Skeletal muscle satellite cell (primary cell): ENCODE measurements around the gene NUTM2A.
"Not testable (repeated sequence)": the region's sequence is repeated elsewhere in the genome, so short reads cannot be mapped to it uniquely, and the experiment has no call there.

ENCODE experiments used
- H3K27me3 ChIP-seq: 2 replicates; pipeline ENCODE4 v1.7.0; 2013; ENCODE audit warnings: low read length; ENCODE audit not compliant: control insufficient read depth, insufficient read depth
- H3K36me3 ChIP-seq: 2 replicates; pipeline ENCODE4 v1.7.0; 2013; ENCODE audit warnings: mild to moderate bottlenecking, control low read depth, low read length; ENCODE audit not compliant: insufficient read depth
- H3K4me1 ChIP-seq: 2 replicates; pipeline ENCODE4 v1.7.0; 2013; ENCODE audit warnings: low read length; ENCODE audit not compliant: control insufficient read depth, insufficient read depth
- H3K4me2 ChIP-seq: 2 replicates; pipeline ENCODE4 v1.7.0; 2013; ENCODE audit warnings: mild to moderate bottlenecking, low read length
- H3K4me3 ChIP-seq: 2 replicates; pipeline ENCODE4 v1.7.0; 2013; ENCODE audit warnings: low read length
- H3K9ac ChIP-seq: 2 replicates; pipeline ENCODE4 v1.7.0; 2013; ENCODE audit warnings: mild to moderate bottlenecking, low read depth, low read length, moderate library complexity
- H3K9me3 ChIP-seq: replicated peaks from 2 replicates; pipeline ENCODE4 v1.7.0; 2013; ENCODE audit warnings: mild to moderate bottlenecking, control low read depth, low read length

NUTM2A gene

GRCh38 chr10:87213150-87213765 is 12.0 kb upstream of the NUTM2A start:
- not testable (repeated sequence) for H3K4me3 ChIP-seq

GRCh38 chr10:87213806-87214205 is 11.4 kb upstream of the NUTM2A start:
- H3K27me3 ChIP-seq, H3K9me3 ChIP-seq, H3K9ac ChIP-seq, H3K4me2 ChIP-seq, H3K4me3 ChIP-seq, H3K4me1 ChIP-seq, H3K36me3 ChIP-seq: not testable (repeated sequence)

More at GRCh38 chr10:87213150-87213765, 12.0 kb upstream of the NUTM2A start:
- H3K36me3 ChIP-seq, H3K4me1 ChIP-seq, H3K4me2 ChIP-seq, H3K27me3 ChIP-seq, H3K9me3 ChIP-seq, H3K9ac ChIP-seq: not testable (repeated sequence)

GRCh38 chr10:87216120-87216519 is 9.1 kb upstream of the NUTM2A start:
- not testable (repeated sequence) for H3K4me2 ChIP-seq, H3K4me3 ChIP-seq, H3K4me1 ChIP-seq, H3K36me3 ChIP-seq, H3K9me3 ChIP-seq, H3K9ac ChIP-seq, H3K27me3 ChIP-seq

GRCh38 chr10:87219370-87219769 is 5.9 kb upstream of the NUTM2A start:
- not testable (repeated sequence) for H3K9me3 ChIP-seq, H3K27me3 ChIP-seq, H3K36me3 ChIP-seq, H3K4me3 ChIP-seq, H3K4me2 ChIP-seq, H3K9ac ChIP-seq, H3K4me1 ChIP-seq

GRCh38 chr10:87222789-87223188 is 2.5 kb upstream of the NUTM2A start:
- H3K4me1 ChIP-seq, H3K27me3 ChIP-seq, H3K4me3 ChIP-seq, H3K36me3 ChIP-seq, H3K9me3 ChIP-seq, H3K9ac ChIP-seq, H3K4me2 ChIP-seq: not testable (repeated sequence)

- not testable (repeated sequence) for H3K4me3 ChIP-seq, H3K27me3 ChIP-seq, H3K4me1 ChIP-seq, H3K9ac ChIP-seq, H3K9me3 ChIP-seq, H3K36me3 ChIP-seq, H3K4me2 ChIP-seq
These were observed 3.0 kb downstream of the NUTM2A start for GRCh38 chr10:87228247-87228646.

GRCh38 chr10:87229211-87229610 is 4.0 kb downstream of the NUTM2A start:
- H3K27me3 ChIP-seq, H3K4me3 ChIP-seq, H3K4me2 ChIP-seq, H3K9me3 ChIP-seq, H3K36me3 ChIP-seq, H3K4me1 ChIP-seq, H3K9ac ChIP-seq: not testable (repeated sequence)

- not testable (repeated sequence) for H3K9me3 ChIP-seq, H3K4me2 ChIP-seq, H3K36me3 ChIP-seq, H3K4me3 ChIP-seq, H3K9ac ChIP-seq, H3K4me1 ChIP-seq, H3K27me3 ChIP-seq
These were observed 9.6 kb downstream of the NUTM2A start for GRCh38 chr10:87234854-87235253.

GRCh38 chr10:87237244-87237643 is 12.0 kb downstream of the NUTM2A start:
- H3K4me1 ChIP-seq, H3K27me3 ChIP-seq, H3K9ac ChIP-seq, H3K4me2 ChIP-seq, H3K36me3 ChIP-seq, H3K9me3 ChIP-seq, H3K4me3 ChIP-seq: not testable (repeated sequence)

- not testable (repeated sequence) for H3K9ac ChIP-seq, H3K4me1 ChIP-seq, H3K27me3 ChIP-seq, H3K9me3 ChIP-seq, H3K36me3 ChIP-seq, H3K4me3 ChIP-seq, H3K4me2 ChIP-seq
These were observed 14.1 kb downstream of the NUTM2A start for GRCh38 chr10:87239346-87239808.

GRCh38 chr10:87242192-87242591 is 16.9 kb downstream of the NUTM2A start:
- H3K27me3 ChIP-seq, H3K4me3 ChIP-seq, H3K9me3 ChIP-seq, H3K4me1 ChIP-seq, H3K9ac ChIP-seq, H3K4me2 ChIP-seq, H3K36me3 ChIP-seq: not testable (repeated sequence)

GRCh38 chr10:87247335-87247734 is 22.1 kb downstream of the NUTM2A start:
- H3K9me3 ChIP-seq, H3K4me2 ChIP-seq: not testable (repeated sequence)

More at GRCh38 chr10:87247335-87247734, 22.1 kb downstream of the NUTM2A start:
- H3K36me3 ChIP-seq, H3K27me3 ChIP-seq, H3K4me1 ChIP-seq, H3K9ac ChIP-seq, H3K4me3 ChIP-seq: not testable (repeated sequence)
